Measurements from ENCODE around the gene OR14J1. TPM values are rescaled to one million over a fixed set of nuclear protein-coding genes. Genes with fewer than 3 reads are reported as not detected.
"Not testable (repeated sequence)": the region's sequence is repeated elsewhere in the genome, so short reads cannot be mapped to it uniquely, and the experiment has no call there.

OR14J1 gene
- total RNA-seq, 1 experiment from 2014 or later = not detected

DNA sequence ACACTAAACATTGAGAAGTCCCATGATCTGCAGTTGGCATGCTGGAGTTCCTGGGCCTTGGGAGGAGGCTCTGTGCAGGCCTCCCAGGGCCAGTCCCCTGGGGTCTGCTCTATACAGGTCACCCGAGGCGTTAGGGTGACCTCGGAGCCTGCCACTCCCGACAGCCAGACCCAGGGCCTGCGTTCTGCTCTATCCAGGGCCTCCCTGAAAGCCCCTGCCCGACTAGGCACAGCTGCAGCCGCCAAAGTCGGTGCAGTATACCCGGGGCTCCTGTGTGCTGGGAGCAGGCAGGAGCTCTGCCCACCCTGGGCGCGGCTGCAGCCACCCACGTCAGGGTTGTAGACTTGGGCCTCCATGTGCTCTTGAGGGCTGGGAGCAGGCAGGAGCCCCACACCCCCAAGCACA lies 6.3 kb upstream of the OR14J1 start:
- CTCF ChIA-PET = no interaction called here
- intact Hi-C loops (cut with micrococcal nuclease; ENCODE audit: unreplicated experiment) = no loop called here
- Histone ChIP-seq H3K36me3 (ENCODE audit: low read depth) (no peaks in the 10 kb centered on the region), H3K9me2 (ENCODE audit: insufficient read depth) (no peaks in the 10 kb centered on the region; the same call in none of the 2 replicates), H2AFZ (no peak overlapping the region), H3K27me3 (ENCODE audit: insufficient read depth, low read depth) (no peaks in the 10 kb centered on the region), H3F3A (ENCODE audit: insufficient read depth, low read depth) (no peaks in the 10 kb centered on the region), H3K27ac (no peak overlapping the region), H3K4me1 (replicated peaks; ENCODE audit: insufficient read depth) (no peaks in the 10 kb centered on the region), H3K4me3 (no peak overlapping the region), H3K4me2 (no peak overlapping the region), H3K9me3 (ENCODE audit: insufficient read depth, low read depth) (no peaks in the 10 kb centered on the region), H3K79me2 (ENCODE audit: low read depth) (no peaks in the 10 kb centered on the region), H4K20me1 (ENCODE audit: insufficient read depth) (no peaks in the 10 kb centered on the region)
- DNase-seq = no peak
- TF ChIP-seq EZH2 (IDR thresholded peaks at IDR 0.05; ENCODE audit: low read depth) = no peak
- TF ChIP-seq, protein P1, sequence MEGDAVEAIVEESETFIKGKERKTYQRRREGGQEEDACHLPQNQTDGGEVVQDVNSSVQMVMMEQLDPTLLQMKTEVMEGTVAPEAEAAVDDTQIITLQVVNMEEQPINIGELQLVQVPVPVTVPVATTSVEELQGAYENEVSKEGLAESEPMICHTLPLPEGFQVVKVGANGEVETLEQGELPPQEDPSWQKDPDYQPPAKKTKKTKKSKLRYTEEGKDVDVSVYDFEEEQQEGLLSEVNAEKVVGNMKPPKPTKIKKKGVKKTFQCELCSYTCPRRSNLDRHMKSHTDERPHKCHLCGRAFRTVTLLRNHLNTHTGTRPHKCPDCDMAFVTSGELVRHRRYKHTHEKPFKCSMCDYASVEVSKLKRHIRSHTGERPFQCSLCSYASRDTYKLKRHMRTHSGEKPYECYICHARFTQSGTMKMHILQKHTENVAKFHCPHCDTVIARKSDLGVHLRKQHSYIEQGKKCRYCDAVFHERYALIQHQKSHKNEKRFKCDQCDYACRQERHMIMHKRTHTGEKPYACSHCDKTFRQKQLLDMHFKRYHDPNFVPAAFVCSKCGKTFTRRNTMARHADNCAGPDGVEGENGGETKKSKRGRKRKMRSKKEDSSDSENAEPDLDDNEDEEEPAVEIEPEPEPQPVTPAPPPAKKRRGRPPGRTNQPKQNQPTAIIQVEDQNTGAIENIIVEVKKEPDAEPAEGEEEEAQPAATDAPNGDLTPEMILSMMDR (conservative IDR thresholded peaks at IDR 0.05) = no peak
- POLR2A ChIA-PET (ENCODE audit: unreplicated experiment) = no interaction called here
- BruUV-seq (replicated peaks) = no TSS peak

DNA sequence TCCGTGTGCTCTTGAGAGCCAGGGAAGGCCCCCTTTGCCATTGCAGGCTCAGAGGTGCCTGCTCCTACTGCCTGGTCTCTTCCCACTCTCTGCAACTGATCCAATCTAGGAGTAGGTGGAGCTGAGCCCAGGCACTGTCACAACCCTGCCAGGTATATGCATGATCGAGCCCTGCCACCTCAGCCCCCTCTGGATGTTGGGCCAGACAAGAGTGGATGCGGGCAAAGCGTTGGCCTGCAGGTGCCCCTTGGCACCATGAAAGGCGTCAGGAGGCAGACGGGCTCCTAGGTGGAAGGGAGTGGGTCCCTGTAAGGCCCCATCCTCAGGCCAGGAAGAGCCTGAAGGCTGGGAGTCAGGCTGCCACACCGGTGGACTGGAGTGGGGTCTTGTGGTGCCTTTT lies 5.9 kb upstream of the OR14J1 start:
- Histone ChIP-seq H3K4me1 (replicated peaks; ENCODE audit: insufficient read depth) (no peaks in the 10 kb centered on the region), H4K20me1 (ENCODE audit: insufficient read depth) (no peaks in the 10 kb centered on the region), H3K9me2 (ENCODE audit: insufficient read depth) (no peaks in the 10 kb centered on the region; the same call in none of the 2 replicates), H3F3A (ENCODE audit: insufficient read depth, low read depth) (no peaks in the 10 kb centered on the region), H2AFZ (no peak overlapping the region), H3K4me3 (no peak overlapping the region), H3K27me3 (ENCODE audit: insufficient read depth, low read depth) (no peaks in the 10 kb centered on the region), H3K4me2 (no peak overlapping the region), H3K9me3 (ENCODE audit: insufficient read depth, low read depth) (no peaks in the 10 kb centered on the region), H3K79me2 (ENCODE audit: low read depth) (no peaks in the 10 kb centered on the region), H3K36me3 (ENCODE audit: low read depth) (no peaks in the 10 kb centered on the region), H3K27ac (no peak overlapping the region)
- intact Hi-C loops (cut with micrococcal nuclease; ENCODE audit: unreplicated experiment) = no loop called here
- POLR2A ChIA-PET (ENCODE audit: unreplicated experiment) = no interaction called here
- TF ChIP-seq EZH2 (IDR thresholded peaks at IDR 0.05; ENCODE audit: low read depth) = no peak
- TF ChIP-seq, protein P1 (conservative IDR thresholded peaks at IDR 0.05) = no peak
- BruUV-seq (replicated peaks) = no TSS peak
- DNase-seq = no peak
- CTCF ChIA-PET = no interaction called here

DNA sequence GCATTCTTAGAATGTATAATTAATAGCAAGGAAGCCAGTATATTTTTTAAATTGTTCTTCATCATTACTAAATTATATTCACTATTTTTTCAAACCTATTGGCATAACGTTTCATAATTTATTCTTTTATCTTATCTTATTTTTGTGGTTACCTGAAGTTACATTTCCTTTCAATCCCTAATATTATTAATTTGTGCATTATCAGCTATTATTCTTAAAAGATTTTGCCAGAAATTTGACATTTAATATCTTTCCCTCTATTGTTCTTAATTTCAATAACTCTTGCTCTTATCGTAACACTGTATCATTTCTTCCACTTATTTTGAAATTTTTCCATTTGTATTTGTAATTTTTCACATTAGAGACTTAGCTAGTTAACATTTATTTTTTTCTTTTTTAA lies 18.4 kb downstream of the OR14J1 start:
- Histone ChIP-seq H3K36me3 (ENCODE audit: low read depth) (no peaks in the 10 kb centered on the region), H3K27me3 (ENCODE audit: insufficient read depth, low read depth) (peaks cover 22% of the 10 kb centered on the region), H3K27ac (no peak overlapping the region), H3K4me2 (no peak overlapping the region), H3K79me2 (ENCODE audit: low read depth) (no peaks in the 10 kb centered on the region), H3K4me3 (no peak overlapping the region), H3K9me2 (ENCODE audit: insufficient read depth) (no peaks in the 10 kb centered on the region), H3K4me1 (replicated peaks; ENCODE audit: insufficient read depth) (no peaks in the 10 kb centered on the region), H4K20me1 (ENCODE audit: insufficient read depth) (no peaks in the 10 kb centered on the region), H3K9me3 (ENCODE audit: insufficient read depth, low read depth) (no peaks in the 10 kb centered on the region), H3F3A (ENCODE audit: insufficient read depth, low read depth) (no peaks in the 10 kb centered on the region), H2AFZ (no peak overlapping the region)
- CTCF ChIA-PET = no interaction called here
- no peak for TF ChIP-seq EZH2 (IDR thresholded peaks at IDR 0.05; ENCODE audit: low read depth)
- no TSS peak for BruUV-seq (replicated peaks)
- POLR2A ChIA-PET (ENCODE audit: unreplicated experiment) = interaction anchor here (0.5 kb wide), 1 partner anchor 9 kb away, joined by 3 read pairs; no protein-coding TSS in a partner anchor
- no peak for DNase-seq
- intact Hi-C loops (cut with micrococcal nuclease; ENCODE audit: unreplicated experiment) = no loop called here

DNA sequence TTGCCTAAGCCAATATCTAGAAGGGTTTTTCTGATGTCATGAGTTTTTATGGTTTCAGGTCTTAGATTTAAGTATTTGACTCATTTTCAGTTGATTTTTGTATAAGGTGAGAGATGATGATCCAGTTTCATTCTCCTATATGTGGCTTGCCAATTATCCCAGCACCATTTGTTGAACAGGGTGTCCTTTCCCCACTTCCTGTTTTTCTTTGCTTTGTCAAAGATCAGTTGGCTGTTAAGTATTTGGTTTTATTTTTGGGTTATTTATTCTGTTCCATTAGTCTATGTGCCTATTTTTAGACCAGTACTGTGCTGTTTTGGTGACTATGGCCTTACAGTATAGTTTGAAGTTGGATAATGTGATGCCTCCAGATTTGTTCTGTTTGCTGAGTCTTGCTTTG lies 21.8 kb downstream of the OR14J1 start:
- CTCF ChIA-PET; H3K79me2 ChIP-seq (ENCODE audit: low read depth); intact Hi-C loops (cut with micrococcal nuclease; ENCODE audit: unreplicated experiment); H3F3A ChIP-seq (ENCODE audit: insufficient read depth, low read depth); H4K20me1 ChIP-seq (ENCODE audit: insufficient read depth); H3K9me2 ChIP-seq (ENCODE audit: insufficient read depth); H3K4me2 ChIP-seq; DNase-seq; H3K4me1 ChIP-seq (replicated peaks; ENCODE audit: insufficient read depth); H3K36me3 ChIP-seq (ENCODE audit: low read depth); H3K9me3 ChIP-seq (ENCODE audit: insufficient read depth, low read depth); H3K4me3 ChIP-seq; POLR2A ChIA-PET (ENCODE audit: unreplicated experiment); H3K27ac ChIP-seq; H3K27me3 ChIP-seq (ENCODE audit: insufficient read depth, low read depth); BruUV-seq (replicated peaks); H2AFZ ChIP-seq: not testable (repeated sequence)

Data from PC-9 (cell line).